GM08714 (cell line): Measurements from ENCODE around the gene ARMC7.
"Not testable (repeated sequence)": the region's sequence is repeated elsewhere in the genome, so short reads cannot be mapped to it uniquely, and the experiment has no call there.

Source experiments
- H3K4me3 ChIP-seq: fragments of 200-500 bp; sonication (Bioruptor generic); 2 replicates; pipeline ENCODE4 v1.5.1; 2014; ENCODE audit warnings: mild to moderate bottlenecking, low read length, inconsistent platforms
- ZNF274 ChIP-seq: IDR thresholded peaks from 2 replicates; pipeline ENCODE4 v1.6.1; 2012; ENCODE audit warnings: mild to moderate bottlenecking, low read depth, low read length

ARMC7 gene

DNA sequence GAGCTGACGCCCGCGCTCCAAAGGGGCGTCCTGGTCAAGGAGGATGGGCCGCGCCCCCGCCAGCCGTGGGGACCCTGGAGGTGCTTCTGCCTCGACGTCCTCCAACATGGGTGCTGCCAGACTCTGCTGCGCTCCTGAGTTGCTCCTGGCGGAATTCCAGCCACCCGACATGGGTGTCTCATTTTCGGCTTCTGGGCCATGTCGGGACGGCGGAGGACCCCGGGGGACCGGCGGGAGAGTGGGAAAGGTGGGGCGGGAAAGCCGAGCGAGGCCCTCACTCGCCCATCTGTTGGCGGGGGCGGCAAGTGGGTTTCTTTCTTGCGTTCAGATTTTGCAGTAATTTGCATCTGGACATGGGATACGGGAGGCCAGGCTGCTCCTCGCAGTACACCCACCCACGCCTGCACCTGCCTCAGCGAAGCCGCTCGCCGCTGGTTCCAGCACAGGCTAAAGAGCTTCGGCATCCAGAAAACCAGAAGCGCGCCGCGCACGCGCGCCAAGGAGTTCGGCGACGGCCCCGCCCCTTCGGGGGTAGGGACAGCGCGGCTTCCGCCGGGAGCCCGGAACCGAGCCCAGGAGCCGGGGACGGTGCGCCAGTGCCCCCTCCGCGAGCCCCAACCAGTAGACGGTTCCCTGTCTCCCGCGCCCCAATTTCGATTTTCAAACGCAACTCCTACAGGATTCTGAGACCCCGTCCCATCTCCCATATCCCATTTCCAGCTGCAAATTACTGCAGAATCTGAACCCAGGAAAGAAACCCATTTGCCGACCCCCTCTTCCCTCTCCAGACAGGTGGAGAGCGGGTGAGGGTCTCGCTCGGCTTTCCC lies at the start of gene ARMC7:
TSS of gene ARMC7 (plus strand) at position 563 of the 827 bp plus-strand sequence. CDS start 320 bp downstream, outside the sequence.
- H3K4me3 ChIP-seq, result peak within 1 kb of the TSS; percentile 70
- TF ChIP-seq ZNF274, result no peak

DNA sequence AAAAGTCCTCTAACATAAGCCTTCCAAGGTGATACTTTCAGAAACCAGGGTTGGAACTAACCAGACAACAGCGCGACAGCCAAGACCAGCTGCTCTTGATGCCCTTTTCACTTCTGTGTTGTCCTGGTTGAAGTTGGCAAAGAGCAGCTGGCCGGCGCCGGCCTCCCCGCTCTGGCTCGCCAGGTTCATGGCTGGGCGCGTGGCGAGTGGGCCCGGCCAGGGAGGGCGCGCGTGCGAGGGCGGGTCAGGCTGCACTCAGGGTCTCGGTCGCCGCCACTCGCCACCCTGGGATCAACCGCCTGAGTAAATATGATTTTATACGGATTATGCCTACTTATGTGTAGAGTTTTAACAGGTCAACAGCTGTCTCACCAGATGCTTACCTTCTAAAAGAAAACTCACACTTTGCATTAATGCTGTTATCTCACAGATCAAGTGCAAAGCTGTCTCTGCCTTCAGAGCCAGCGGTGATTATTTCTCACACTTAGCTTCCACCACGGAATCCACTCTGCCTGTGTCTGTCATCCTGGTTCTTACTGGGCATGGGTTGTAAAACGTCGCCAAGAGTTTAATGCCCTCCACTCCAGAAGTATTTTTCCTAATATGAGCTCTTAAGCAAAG lies 49.2 kb upstream of the ARMC7 start:
- no peak for TF ChIP-seq ZNF274
- no peak overlapping the region for H3K4me3 ChIP-seq

GRCh38 chr17:75061055-75061438 lies 48.7 kb upstream of the ARMC7 start:
- TF ChIP-seq ZNF274, result no peak
- H3K4me3 ChIP-seq, result no peak overlapping the region

GRCh38 chr17:75061618-75062017 lies 48.2 kb upstream of the ARMC7 start:
- no peak overlapping the region for H3K4me3 ChIP-seq
- no peak for TF ChIP-seq ZNF274

DNA sequence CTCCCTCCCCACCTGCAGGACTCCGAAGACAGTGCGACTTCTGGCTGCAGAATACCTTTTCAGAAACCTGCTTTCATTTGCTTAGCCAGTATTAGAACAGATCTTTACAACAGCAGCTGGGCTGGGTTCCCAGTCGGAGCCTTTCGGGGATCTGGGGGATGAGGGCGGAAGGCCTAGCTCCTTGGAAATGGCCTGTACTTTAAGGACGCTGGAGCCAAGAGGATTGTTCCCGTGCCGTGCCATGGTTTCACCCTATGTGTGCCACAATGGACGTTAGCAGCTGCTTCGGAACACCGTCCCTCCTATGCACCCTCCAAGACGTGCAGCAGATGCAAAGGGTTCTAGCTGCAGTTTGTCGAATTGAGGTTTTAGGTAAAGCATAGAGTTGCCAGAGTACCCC lies 46.6 kb upstream of the ARMC7 start:
- no peak overlapping the region for H3K4me3 ChIP-seq
- TF ChIP-seq ZNF274, result no peak

DNA sequence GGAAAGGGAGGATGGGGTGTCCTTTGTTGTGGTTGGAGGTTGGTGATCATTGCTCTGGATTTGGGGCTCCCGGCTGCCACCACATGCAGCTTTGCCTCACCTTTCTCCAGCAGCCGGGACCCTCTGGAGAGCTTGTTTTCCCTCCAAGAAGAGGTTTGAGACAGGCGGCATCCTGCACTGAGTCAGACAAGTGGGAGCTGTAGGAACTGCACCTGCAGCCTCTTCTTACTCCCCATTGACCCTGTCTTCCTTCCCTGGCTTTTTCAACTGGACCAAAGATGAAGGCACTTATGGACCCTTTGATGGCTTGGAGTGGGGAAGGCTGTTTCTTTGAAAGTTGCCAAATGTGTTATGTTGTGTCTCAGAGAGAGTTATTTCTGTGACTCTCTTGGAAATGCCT lies 46.1 kb upstream of the ARMC7 start:
- no peak overlapping the region for H3K4me3 ChIP-seq
- TF ChIP-seq ZNF274, result no peak

- TF ChIP-seq ZNF274, result no peak
- H3K4me3 ChIP-seq, result no peak overlapping the region
Observed at GRCh38 chr17:75064040-75064439, 45.7 kb upstream of the ARMC7 start.

- TF ChIP-seq ZNF274, result no peak
- no peak overlapping the region for H3K4me3 ChIP-seq
Observed at GRCh38 chr17:75064460-75064859, 45.3 kb upstream of the ARMC7 start.

GRCh38 chr17:75064867-75065561 lies 44.8 kb upstream of the ARMC7 start:
- no peak for TF ChIP-seq ZNF274
- no peak overlapping the region for H3K4me3 ChIP-seq

DNA sequence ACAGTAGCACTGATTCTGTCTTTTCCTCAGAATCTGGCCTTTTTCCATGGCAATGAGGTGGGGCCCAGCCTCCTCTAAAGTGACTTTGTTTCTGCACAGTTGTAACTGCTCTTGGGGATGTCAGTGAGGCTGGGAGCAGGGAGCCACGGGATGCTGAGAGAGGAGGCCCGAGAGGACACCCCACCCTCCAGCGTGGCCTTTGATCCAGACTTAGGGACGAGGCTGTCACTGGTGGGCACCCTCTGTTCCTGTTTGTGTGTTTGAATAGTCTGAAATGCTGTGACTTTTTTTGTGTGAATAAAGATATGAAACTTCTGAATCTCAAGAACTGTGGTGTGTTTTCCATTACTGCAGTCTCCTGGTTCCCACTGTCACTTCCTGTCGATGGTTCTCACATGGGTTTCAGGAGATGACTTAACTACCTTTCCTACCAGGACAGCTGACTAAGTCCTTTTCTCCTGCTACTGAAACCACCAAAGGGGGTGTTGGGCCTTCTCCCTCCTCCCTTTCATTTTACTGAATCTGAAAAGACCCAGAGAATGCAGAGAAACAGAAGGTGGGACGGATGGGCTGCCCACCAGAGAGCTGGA lies 44.1 kb upstream of the ARMC7 start:
- no peak for TF ChIP-seq ZNF274
- no peak overlapping the region for H3K4me3 ChIP-seq

DNA sequence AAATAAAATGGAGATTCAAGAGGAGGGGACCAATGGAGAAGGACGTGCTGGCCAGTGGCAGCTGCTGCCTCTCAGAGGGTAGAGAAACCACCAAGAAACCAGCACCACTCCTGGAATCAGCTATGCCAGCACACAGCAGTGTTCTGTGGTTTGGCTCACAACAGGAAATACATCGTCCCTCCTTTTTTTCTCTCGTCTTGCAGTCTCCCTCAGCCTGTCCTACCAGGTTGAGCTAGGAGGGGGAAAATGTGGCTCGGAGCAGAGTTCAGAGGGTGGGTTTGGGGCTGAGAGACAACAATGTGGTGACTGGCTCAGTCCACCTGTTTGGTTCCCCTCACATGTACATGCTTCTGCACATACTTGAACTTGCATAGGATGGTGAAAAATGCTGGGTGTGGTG lies 41.9 kb upstream of the ARMC7 start:
- H3K4me3 ChIP-seq, result no peak overlapping the region
- no peak for TF ChIP-seq ZNF274

- H3K4me3 ChIP-seq, result no peak overlapping the region
- no peak for TF ChIP-seq ZNF274
Observed at GRCh38 chr17:75068750-75069149, 41.0 kb upstream of the ARMC7 start.

- TF ChIP-seq ZNF274, result no peak
- H3K4me3 ChIP-seq, result no peak overlapping the region
Observed at GRCh38 chr17:75069783-75070182, 40.0 kb upstream of the ARMC7 start.

DNA sequence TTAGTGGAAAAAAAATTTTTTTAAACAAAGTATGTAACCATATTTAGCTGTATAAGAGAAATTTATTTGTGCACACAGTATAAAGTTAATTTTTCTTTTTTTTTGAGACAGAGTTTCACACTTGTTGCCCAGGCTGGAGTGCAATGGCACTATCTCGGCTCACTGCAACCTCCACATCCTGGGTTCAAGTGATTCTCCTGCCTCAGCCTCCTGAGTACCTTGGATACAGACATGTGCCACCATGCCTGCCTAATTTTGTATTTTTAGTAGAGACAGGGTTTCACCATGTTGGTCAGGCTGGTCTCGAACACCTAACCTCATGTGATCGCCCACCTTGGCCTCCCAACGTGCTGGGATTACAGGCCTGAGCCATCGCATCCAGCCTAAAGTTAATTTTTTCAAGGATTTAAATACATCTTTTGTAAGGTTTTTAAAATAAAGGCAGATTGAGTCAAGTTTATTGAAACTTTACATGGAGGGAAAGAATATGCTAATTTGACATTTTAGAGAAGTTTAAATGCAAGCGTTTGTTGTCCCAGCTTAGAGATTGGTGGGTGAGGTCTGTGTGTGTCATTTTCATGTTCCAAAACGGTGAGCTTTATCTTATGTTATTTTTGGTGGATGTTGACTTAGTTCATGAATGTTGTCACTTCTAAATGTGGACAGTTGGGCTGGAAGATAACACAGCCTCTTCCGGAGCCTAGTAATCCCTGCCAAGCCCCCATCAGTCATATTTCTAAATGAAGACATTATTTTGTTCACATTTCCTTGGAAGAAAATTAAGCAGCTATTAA lies 38.1 kb upstream of the ARMC7 start:
- H3K4me3 ChIP-seq, result not testable (repeated sequence)

DNA sequence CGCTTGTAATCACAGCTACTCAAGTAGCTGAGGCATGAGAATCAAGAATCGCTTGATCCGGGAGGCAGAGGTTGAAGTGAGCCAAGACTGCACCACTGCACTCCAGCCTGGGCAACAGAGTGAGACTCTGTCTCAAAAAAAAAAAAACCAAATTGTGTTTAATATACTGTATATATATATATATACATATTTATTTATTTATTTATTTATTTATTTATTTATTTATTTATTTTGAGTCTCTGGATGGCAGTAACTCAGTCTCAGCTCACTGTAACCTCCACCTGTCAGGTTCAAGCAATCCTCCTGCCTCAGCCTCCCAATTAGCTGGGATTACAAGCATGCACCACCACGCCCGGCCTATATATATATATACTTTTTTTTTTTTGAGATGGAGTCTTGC lies 36.9 kb upstream of the ARMC7 start:
- H3K4me3 ChIP-seq, result not testable (repeated sequence)
